Panc1 (cell line): ENCODE measurements around the gene CACNA1B.

ENCODE experiments used
- POLR2AphosphoS5 ChIP-seq: IDR thresholded peaks from 2 replicates; pipeline ENCODE4 v1.6.1; 2012; ENCODE audit warnings: mild to moderate bottlenecking, low read depth, low read length, moderate library complexity
- REST ChIP-seq, 2 experiments: IDR thresholded peaks; 2 replicates each; pipeline ENCODE4 v1.6.1; 2011 to 2012; ENCODE audit warnings: low read depth in 2 of 2, control low read depth in 1 of 2, low read length in 1 of 2, mild to moderate bottlenecking in 1 of 2, moderate library complexity in 1 of 2; ENCODE audit not compliant: insufficient read depth in 1 of 2
- SIN3A ChIP-seq: IDR thresholded peaks from 2 replicates; pipeline ENCODE4 v1.6.1; 2012; ENCODE audit warnings: low read depth, mild to moderate bottlenecking, low read length, moderate library complexity, borderline replicate concordance; ENCODE audit not compliant: insufficient read depth
- TCF7L2 ChIP-seq: IDR thresholded peaks from 2 replicates; pipeline ENCODE4 v1.6.1; 2011; ENCODE audit warnings: mild to moderate bottlenecking, low read depth, low read length, inconsistent platforms
- TF ChIP-seq, protein P1 (sequence below): fragments of 450-650 bp; IDR thresholded peaks from 2 replicates; pipeline ENCODE4 v1.5.1; 2017; ENCODE audit warnings: mild to moderate bottlenecking

- TF ChIP-seq POLR2AphosphoS5 (no peak), REST (IDR thresholded peaks at IDR 0.05; ENCODE audit: insufficient read depth in 1 of 2, low read depth in 2 of 2, low read length in 1 of 2) (no peak), SIN3A (no peak), TCF7L2 (no peak)
- TF ChIP-seq, protein P1, sequence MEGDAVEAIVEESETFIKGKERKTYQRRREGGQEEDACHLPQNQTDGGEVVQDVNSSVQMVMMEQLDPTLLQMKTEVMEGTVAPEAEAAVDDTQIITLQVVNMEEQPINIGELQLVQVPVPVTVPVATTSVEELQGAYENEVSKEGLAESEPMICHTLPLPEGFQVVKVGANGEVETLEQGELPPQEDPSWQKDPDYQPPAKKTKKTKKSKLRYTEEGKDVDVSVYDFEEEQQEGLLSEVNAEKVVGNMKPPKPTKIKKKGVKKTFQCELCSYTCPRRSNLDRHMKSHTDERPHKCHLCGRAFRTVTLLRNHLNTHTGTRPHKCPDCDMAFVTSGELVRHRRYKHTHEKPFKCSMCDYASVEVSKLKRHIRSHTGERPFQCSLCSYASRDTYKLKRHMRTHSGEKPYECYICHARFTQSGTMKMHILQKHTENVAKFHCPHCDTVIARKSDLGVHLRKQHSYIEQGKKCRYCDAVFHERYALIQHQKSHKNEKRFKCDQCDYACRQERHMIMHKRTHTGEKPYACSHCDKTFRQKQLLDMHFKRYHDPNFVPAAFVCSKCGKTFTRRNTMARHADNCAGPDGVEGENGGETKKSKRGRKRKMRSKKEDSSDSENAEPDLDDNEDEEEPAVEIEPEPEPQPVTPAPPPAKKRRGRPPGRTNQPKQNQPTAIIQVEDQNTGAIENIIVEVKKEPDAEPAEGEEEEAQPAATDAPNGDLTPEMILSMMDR: no peak
These were observed 172.3 kb downstream of the CACNA1B start for GRCh38 chr9:138049779-138050471.
